COLO668 (cell line): ENCODE data around the gene NFIA.

Experiments
- DNase-seq: peaks from one replicate; lab custom pipeline; 2025; ENCODE audit not compliant: unreplicated experiment; lab: John Stamatoyannopoulos, UW

The NFIA gene

DNA sequence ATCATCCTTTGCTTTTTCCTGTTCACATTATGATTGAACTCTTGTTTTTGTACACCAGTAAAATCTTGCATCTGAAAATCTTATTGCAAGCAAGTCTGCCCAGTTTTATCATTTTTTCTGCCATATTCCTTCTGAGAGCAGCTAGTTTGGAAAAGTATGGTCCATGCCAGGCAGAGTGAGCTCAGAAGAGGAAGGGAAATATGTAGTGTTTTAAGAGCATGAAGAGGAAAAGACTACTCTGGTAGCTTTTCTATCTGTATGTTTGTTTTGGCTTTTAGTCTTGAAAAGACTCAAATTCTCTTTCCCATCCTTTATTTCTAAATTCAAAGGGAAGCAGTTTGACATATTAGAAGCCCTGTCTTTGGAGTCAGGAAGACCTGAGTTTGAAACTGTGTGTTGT, 125.8 kb downstream of the NFIA start:
- no peak for DNase-seq

DNA sequence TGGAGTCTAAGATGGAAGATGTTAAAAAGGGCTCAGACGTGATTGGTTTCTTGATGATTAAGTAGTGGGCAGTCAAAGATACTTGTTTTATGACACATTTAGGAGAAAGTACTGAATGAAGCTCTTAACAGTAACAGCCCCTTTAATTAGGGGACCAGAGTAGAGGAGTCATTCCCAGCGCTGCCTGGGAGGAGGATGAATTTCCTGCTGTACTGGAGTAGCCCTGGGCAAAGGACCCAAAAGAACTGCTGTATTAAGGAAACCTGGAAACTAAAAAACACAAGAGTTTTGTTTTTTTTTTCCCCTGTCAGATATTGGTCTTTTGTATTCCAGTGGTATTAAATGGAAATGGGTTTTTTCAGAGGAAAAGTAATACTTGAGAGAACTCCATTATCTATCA, 126.5 kb downstream of the NFIA start:
- no peak for DNase-seq

DNA sequence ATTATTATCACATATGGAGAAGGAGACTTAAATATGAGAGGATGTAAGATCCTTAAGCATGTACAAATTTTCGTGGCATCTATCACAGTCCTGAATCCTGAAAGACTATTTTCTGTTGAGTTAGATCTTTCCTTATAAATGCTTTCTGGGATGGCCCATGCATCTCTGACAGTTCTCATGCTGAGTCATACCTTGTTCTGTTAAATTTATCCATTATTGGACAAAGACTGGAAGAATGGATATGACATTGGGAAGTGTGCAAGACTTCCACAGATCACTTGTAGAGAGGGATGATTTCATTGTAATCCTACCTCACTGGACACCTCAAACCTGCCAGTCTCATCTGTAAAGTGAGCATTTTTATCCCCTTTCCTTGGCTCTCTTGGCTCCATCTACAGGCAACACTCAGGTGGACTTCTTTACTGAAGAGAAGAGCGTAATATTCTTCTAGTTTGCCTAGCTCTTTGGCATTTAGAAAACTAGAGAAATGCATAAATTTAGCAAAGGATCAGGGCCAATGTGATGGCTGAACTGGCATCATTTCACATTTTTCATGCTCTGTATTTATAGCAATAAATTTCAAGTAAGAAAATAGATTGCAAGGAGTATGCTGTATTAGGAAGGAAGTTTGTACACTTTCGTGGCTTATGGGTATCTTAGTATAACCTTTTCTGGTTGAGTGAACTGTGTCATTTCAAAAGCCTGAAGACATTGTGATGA, 128.2 kb downstream of the NFIA start:
- DNase-seq: no peak

DNA sequence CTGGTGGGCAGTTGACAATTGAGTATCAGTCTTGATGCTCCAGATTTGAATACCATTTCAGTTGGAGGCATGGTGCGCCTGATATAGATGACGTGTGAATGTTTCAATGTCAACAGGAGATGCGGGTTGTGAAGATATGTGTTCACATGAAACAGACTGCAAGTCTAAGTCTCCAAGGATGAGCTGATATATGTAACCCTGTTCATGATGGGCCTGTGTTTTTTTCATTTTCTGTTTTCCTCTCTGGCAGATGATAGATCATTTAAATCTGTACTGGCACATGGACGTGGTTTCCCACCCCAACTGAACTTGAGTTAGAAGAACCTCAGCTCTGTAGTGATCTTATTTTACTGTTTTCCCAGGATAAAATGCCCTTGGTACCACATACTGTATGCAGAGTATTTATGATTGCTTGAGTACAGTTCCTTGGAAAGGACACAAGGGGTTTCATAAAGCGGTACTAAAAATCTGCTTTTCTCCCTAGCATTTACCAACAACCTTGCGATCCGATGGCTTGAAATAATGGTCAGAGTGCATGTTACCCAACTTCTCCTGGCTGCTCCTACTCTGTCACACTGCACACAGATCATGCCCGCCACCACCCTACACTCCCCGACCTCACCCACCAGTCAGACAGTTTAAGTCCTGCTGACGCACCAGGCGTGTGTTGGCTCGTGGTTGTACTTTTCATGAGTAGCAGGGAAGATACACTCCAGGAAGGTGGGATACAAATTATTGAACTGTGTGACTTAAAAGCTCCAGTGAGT, 131.1 kb downstream of the NFIA start:
- DNase-seq: no peak

DNA sequence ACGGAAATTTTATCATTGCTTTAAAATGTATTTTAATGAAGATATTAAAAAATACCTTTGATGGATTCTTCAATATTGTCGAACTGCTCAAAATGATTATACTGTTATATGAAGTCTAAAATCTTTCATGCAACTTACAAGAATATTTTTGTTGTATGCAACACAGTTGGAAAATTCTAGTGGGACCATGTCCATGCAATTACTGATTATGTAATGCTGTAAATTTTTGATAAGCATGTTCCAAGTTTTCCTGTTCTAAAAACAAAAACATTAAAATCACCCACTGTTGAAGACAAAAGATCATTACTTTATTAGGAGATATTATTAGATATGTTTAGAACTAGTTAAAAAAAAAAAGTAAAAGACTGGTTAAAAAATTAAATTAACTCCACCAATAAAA, 132.8 kb downstream of the NFIA start:
- no peak for DNase-seq

DNA sequence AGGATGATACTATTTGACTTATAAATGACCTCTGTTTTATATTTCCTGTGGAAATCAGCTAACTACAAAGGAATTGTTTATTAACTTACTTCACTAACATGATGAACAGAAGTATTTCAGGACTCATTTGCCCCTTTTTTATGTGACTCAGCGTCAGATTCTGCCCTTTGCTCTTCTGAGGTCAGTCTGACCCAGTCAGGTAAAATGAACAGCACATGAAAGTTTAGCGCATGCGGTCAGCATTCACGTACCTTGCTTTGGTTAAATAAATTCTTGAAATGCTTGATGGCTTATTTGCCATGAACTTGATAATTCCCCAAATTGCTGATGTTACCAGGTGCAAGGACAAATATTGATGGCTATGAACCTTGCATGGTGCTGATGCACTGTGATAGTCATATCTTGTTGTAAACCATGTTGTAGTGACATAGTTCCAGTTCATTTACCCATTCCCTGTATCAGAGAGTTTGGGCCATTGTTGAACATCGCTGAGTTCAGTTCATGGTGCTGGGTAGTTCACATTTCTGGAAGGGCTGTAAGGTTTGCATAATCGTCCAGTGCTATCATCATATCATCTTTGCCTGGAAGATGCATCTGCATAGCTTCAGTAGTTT, 133.4 kb downstream of the NFIA start:
- DNase-seq: no peak

DNA sequence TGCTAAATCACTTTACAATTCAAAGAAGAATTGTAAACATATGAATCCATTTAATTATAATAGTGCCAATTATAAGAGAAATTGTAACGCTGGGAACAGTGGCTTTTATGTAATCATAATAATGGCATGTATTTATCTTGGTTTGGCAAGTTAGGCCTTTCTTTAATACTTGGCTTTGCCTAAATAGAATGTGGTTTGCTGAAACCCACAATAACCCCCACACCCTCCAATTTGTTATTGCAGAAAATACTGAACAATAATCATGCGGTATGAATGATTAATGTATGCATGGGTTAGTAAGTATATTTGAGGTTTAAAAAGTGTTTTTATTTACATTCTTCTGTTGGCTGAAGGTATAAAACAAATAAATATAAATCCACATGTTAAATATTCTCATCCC, 138.2 kb downstream of the NFIA start:
- DNase-seq: no peak

DNA sequence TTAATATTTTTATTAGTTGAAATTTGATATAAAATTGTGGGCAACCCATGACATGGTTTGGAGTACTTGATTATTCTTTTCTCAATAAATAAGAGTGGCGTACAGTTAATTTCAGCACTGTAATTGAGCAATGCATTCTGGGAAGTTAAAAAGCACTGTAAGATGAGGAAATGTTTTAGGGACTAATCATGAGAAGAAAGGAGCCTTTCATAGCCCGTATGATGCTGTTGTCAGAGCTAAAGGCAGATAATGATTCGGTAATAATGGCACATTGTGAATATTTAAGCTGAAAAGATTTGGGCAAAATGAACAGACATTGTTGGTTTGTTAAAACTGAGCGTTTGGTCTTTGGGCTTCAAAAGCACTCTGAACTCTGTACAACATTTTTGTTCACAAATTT, 139.3 kb downstream of the NFIA start:
- DNase-seq: no peak

DNA sequence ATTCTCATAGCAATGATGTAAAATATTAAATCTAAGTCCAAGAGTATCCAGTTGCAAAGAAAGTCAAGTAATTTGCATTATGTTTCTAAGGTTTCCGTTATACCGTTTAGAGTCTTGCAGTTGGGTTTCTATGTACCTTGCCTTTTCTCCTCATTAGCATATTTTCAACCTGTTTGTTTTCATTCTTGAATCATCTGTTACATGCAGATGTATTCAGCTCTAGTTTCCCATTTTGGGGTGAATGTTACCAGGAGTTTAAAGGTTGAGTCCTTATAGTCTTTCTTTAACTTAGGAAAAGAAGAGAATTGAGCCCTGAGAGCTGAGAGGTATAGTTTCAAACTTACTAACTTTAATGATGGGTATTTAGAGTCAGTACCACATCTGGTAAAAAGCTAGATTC, 139.9 kb downstream of the NFIA start:
- no peak for DNase-seq

DNA sequence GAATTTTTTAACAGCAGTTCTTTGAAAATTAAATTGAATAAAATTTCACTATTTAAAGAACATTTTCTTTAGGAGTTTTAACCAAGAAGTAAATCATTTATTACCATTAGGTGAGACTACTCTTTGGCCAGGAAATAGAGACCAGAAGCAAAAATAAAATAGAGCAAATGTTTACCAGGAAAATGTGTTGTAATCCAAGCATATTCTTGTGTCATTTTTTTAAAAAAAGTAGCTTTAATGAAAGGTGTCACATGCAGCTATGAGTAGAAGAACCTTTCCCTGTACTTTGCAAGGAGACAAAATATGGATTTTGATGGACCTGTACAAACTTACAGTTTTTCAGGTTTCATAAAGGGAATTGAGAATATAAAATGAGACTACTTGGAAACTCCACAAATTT, 140.8 kb downstream of the NFIA start:
- DNase-seq: no peak

DNA sequence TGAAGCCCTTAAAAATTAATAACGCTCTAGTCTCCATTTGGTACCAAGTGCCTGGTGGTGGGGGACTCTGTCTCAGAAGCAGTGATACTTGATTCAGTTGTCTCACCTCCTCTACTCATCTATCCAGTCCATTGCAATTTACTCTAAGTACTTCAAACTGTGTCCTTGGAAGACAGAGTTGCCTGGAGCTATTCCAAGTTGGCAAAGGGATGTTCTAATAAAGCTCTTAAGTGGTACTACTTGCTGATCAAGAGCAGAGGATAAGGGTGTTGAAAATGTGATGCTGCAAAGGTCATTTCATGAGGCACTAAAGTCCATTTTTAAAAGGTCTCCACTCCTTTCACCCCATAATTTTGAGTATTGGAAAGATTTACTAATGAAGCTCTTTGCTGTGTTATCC, 142.2 kb downstream of the NFIA start:
- no peak for DNase-seq

DNA sequence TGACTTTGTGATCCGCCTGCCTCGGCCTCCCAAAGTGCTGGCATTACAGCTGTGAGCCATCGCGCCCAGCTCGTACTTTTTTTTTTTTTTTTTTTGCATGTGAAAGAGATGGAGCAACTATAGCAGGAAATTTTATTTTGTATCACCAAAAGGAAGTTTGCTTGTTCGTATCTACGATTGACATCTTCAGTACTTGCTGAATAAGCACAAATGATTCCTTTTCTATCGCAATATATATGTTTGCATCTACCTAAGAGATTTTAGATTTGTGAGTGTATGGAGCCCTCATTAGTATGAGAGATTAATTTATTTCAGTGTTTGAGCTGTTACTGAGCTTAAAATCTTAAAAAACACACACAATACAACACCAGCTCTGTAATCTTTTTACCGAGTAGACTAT, 143.1 kb downstream of the NFIA start:
- no peak for DNase-seq

DNA sequence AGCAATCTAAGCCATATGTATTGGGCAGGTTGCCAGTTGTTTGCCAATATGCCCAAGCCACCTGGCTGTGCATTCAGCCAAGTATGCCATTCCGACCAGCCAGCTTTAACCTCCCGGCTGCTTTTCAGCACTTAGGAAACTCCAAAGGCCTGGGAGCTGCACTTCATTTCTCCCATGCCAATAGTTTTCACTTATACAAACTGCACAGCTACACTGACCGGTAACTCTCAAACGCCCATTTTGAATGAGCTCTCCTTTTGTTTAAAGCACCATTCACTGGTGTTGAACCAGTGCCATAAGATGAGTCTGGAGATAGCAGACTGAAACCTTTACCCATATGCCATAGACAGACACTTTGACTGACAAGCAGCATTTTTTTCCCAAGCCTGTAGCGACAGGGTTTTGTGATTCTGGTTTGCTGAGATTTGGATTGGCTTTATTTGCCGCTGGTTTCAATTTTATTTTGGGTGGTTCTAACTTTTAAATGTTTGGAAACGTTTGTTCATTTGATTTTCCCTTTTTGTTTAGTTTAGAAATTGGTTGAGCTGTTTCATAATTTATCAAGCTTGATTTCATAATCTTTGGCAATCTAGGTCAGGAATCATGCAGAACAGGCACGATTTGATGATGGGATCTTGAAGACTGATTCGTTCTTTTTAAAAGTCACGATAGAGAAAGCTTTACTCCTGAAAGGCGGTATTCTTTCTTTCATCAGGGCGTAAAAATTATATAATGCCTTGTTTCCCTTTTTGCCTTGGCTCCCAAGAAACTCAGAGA, 144.6 kb downstream of the NFIA start:
- DNase-seq: peak; percentile 77

DNA sequence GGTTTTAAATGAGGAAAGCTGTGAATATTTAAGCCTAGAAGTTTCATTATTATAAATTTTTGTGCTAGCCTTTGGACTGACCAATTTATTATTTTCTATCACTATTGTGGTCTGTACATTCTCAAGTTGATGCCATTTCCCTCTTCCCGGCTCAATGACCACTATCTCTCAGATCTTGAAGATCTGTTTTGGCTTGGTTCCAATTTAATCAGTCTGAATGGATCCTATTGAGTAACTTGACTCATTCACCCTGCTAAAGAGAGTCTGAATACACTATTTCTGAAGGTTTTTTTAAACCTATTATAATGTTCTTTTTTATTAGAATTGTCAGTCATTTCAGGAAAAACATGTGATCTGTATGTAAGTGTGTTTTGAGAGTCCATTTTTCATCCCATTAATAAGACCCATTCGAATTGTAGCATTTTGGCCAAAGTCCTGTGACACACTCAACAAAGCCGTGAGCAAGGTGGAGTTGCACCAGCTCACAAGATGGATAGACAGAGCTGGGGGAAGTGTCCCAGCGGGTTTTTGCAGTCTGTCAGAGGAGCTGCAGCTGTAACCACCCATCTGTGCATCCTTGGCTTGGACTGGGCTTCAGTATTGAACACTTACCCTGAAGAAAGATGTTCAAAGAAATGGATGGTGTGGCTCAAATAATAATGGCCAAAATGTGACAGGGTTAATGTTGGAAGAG, 145.6 kb downstream of the NFIA start:
- no peak for DNase-seq

DNA sequence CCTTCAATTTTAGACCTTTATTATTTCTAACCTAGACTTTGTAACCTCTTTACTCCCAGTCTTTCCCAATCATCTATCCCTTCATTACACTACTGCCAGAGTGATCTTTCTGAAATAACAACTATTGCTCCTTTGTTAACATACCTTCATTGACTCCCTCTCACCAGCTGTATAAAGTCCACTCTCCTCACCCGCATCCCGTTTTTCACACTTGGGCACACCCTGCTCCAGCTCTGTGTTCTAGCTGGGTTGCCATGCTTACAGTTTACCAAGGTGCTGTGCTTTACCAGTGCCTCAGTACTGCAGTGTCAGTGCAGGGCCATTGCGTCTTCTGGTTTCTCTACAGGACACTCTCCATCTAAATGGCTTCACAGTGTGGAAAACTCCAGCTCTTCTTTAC, 148.2 kb downstream of the NFIA start:
- DNase-seq: no peak

DNA sequence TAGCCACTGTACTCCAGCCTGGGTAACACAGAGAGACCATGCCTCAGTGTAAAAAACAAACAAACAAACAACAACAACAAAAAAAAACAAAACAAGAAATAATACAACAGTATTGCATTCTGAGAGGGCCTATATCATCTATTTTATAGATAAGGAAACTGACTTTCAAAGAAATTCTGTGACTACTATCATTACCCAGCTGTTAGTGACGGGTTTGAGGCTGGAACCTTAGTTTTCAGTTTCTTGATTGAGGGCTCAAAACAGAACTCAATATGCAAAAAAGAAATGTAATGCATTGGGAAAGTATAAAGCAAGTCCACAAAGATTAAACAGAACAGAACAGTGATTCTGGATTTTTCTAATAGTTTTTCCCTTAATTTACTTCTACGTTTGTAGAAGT, 149.4 kb downstream of the NFIA start:
- no peak for DNase-seq

DNA sequence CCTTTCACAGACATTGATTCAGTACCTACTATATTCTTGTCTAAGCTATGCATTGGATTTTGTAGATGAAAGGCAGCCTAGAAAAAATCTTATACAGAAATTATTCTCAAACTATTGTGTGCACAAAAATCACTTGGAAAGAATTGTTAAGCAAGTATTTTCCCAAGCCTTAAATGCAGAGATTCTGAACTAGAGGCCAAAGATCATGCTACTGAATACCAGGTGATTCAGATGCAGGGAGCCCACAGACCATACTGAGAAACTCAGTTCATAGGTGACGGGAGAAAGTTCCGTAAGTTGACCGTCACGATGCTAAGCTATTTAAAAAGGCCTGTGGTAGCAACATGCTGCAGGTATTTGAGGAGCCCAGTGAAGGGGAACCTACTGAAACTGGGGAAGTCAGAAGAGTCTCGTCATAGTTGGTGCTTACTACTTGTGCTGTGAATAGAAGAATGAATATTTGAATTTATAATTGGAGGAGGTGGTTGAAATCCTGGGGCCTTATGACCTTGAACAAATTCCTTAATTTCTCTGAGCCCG, 150.8 kb downstream of the NFIA start:
- no peak for DNase-seq

DNA sequence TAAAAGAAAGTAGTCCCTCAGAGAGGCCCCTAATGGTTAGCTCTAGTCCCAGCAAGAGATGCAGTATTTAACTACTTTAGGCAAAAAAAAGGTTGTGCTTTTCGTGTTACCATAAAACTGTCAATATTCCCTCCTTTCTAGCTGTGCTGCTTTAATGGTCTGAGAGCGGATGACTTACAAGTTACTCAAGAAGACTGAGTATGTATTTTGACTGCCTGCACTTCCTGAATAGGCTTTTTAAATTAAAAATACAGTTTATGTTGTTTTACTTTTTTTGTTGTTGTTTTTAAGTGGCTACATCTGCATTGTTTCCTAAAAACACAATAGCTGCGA, 152.2 kb downstream of the NFIA start:
- DNase-seq: no peak

DNA sequence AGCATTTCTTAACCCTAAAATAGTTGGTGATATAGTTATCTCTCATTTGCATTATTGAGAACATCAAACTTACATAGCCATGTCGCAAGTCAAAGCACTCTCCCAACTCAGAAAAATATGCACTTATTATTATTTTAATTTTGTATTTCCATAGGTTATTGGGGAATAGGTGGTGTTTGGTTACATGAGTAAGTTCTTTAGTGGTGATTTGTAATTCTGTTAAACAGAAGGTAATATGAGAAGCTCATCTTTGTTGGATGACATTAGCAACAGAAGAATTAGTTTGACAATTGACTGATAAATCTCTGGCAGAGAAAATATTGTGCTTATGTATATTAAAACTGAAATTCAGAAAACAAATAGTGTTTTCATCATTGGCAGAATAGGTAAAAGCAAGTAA, 154.8 kb downstream of the NFIA start:
- DNase-seq: no peak

DNA sequence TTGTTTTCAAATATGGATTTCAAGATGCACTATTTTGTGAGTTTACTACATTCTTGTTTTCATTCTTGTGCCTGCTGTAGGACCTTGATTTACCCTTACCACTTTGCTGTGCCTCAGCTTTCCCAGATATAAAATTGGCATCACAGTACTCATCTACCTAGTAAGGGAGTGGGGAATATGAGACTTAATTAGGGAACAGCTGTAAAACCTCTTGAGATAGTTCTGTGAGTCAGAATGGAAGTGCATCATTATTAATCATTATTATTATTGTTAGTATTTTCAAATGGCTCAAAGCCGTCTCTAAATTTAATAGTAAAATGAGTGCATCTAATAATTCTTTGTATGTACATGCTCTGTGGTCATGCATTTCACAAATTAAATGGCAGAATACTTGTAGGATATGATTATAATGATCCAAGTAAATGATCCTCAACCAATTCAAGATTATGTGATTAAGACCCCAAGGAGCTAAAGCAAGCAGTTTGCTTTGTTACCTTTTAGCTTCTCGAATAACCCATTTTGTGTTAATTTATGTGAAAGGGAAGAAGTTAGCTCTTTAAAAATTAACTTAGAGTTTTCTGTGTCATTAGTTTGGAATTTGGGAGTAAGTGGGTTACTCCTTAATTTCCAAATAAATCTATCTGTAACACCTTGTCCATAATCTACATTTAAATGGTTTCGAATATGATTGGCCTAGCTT, 155.4 kb downstream of the NFIA start:
- DNase-seq: no peak

DNA sequence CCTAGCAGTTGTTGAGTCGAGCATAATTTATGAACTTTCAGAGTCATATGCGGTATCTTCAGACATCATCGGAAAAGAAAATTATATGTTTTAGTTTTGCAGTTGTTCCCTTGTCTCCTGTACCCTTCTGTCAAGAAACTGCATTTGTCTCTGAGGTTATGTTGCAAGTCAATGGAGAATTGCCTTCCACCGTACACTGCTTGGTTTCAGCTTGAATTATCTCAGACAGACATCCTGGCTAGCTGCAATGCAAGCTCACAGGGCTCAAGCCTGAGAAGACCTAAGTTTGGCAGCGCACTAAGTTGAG, 156.0 kb downstream of the NFIA start:
- no peak for DNase-seq
